HG02840 (cell line): ENCODE data around the gene BCAS3.

ENCODE experiments used
- ATAC-seq: cut with Tn5 transposase; IDR thresholded peaks from one replicate; pipeline ENCODE4 v1.9.1; 2021; ENCODE audit warnings: mild to moderate bottlenecking, moderate library complexity, moderate number of reproducible peaks; ENCODE audit not compliant: unreplicated experiment, low FRiP score

Gene BCAS3

GRCh38 chr17:61175298-61176142, 497.9 kb downstream of the BCAS3 start:
- no peak for ATAC-seq

DNA sequence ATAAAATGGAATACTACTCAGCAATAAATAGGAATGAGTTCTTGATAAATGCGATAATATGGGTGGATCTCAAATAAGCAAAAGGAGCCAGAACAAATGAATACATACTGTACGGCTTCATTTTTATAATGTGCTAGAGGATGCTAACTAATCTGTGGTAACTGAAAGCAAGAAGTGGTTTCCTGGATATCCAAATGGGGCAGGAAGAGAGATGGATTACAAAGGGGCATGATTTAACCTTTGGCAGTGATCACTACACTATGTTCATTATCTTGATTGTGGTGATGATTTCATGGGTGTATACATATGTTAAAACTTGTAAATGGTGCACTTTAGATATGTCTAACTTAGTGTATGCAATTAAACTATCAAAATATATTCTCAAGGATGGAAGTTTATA, 499.7 kb downstream of the BCAS3 start:
- ATAC-seq: no peak

GRCh38 chr17:61178284-61178683, 500.6 kb downstream of the BCAS3 start:
- no peak for ATAC-seq

- ATAC-seq: no peak
Observed at GRCh38 chr17:61179380-61179806, 501.7 kb downstream of the BCAS3 start.

DNA sequence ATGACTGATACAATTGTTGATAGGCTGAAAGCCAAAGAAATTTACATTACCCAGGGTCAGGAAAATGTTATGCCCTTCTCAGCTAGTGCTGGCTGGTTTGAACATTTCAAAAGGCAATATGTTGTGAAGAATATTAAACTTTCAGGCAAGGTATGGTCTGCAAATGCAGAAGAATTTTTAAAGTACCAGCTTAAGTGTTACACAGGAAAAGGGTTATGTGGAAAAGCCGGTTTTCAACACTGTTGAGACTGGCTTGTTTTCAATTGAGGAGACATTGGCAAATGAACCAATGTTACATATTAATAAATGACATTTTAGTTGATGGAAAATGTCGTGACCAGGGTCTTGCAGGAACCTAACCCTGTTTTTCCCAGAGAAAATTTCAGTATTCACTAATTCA, 506.1 kb downstream of the BCAS3 start:
- ATAC-seq: no peak

GRCh38 chr17:61185385-61185784, 507.7 kb downstream of the BCAS3 start:
- ATAC-seq: no peak

GRCh38 chr17:61187038-61187437, 509.4 kb downstream of the BCAS3 start:
- no peak for ATAC-seq

DNA sequence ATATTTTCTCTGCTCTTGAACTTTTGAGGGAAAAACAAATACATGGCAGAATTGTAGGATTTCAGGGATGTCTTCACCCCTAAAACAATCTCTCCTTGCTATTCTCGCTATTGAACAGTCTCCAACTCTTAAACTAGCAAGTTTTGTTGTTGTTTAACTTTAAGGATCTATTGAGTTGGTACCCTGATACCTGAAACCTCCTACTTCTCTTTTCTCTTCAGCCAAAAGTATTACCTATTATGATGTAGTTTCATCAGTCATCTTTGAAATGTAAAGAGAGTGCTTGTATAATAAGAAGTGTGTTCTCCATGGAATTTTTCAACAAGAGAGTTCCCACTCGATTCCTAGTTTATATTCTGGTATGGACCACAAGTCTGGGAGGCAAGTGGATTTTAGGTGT, 510.4 kb downstream of the BCAS3 start:
- no peak for ATAC-seq

- no peak for ATAC-seq
Observed at GRCh38 chr17:61189968-61190367, 512.3 kb downstream of the BCAS3 start.

DNA sequence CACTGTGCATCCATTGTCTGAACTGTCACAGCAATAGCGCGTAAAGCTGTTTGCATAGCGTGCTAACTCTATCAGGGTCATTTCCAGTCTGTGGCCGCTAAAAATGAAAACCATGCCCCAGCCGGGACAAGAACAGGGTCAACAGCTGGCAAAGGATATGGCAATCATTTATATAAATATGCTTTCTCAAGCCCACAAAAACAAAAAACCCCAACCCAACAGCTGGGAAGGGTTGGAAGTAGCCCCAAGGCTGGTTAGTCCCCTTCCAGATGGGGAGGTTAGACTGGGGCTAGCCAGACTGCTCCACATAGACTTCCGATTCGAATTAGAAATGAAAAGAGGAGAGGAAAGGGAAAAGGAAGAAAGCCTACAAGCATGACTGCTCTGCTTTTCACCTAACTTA, 518.7 kb downstream of the BCAS3 start:
- no peak for ATAC-seq

DNA sequence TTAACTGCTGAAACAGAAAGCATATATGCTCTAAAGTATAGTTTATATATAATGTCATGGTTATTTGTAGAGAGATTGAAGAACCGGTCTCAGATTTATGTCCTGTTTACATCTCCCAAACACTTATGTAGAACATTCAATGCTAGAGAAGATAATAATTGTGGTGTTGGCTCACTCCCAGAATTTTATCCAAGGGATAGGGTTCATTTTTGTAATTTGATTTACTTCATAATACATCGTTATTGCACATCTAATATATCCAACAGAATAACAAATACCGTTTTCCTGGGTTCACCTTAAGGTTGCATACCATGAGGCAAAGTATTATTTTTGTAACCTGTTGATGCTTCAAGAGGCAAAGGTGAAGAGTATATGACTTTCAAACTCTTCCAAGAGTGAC, 519.1 kb downstream of the BCAS3 start:
- no peak for ATAC-seq

DNA sequence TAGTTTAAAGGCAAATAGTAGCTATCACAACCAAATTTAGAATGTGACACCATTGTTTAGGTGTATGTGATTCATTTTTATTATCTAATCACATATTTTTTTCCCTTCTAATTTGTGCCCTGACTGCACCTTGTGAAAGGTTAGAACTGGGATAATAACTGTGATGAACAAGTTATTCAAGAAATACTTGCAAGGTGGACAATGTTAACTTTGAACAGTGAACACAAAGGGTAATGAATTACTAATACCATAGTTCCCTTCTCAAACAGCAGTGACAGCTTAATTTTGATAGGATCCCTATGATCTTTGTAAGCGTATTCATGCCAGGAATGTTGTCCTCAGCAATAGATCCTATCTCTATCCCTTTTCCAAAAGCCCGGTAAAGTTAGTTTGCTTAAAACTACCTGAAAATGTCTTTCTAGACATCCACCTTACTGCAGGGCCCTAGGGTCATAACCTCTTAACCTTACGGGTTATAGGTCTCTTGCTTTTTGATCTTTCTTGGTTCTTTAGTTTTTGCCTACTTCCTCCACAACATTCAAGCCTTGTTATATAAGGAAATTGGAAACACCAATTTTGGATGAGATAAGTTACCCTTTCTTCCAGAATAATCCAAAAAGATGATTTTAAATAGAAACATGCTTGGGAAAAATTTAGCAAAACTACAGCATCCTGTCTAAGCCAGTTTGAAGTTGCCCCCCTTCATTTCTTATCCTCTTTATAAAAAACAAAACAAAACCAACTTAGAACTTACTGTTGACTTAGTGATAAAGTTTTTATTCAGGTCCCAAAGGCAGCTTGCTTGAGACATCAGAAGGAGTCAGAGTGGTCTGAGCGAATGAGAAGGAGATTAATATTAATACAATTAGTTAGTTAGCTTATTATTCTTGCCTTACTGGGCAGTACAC, 522.0 kb downstream of the BCAS3 start:
- ATAC-seq: no peak

DNA sequence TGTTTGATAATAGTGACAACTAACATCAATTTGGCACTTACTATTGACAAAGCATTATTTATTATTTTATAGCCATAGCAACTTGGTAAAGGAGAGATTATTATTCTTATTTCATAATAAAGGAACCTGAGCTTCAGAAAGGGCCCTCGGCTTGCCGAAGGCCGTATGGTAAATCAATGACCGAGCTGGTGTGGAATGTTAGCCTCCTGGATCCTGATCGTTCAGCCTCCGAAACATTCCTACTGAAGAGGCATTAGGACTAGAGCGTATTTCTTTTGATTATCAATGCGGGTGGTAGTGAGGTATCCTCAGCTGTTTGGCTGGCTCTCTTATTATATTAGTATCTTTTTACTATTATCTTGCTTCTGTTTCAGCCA, 522.7 kb downstream of the BCAS3 start:
- ATAC-seq: no peak

DNA sequence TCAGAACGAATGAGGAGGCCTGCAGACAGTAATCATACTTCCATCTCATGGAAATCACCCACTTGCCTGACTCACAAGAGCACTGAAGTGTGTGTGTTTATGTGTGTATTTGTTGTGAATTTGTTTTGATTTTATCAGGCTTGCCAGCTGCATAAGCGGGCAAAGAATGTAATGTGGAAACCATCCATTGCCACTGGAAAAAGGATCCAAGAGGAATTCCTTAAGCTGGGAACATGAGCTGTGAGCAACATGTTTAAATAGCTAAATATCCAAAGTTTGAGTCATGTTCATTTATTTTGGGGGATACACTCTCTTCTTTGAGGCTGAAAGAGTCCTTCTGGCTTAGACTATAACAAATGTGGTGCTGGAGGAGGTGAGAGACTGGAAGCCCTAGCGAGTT, 523.6 kb downstream of the BCAS3 start:
- no peak for ATAC-seq

DNA sequence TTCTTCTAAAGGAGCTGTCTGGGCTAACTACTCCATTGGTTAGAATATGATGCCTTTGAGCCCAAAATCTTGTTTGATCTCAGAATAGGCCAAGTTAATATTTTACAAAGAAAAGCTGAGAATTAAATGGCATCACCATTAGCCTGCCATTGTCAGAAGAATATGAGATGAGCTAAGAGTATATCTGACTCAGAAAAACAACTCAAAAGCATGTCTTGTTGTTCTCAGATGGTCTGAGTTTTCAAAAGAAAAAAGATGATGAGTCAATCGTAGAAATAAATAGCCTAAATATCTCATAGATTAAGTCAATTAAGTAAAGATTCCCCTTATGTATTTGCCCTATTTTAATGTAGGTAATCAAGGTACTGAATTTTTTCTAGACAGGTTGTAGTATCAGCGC, 524.9 kb downstream of the BCAS3 start:
- ATAC-seq: no peak

DNA sequence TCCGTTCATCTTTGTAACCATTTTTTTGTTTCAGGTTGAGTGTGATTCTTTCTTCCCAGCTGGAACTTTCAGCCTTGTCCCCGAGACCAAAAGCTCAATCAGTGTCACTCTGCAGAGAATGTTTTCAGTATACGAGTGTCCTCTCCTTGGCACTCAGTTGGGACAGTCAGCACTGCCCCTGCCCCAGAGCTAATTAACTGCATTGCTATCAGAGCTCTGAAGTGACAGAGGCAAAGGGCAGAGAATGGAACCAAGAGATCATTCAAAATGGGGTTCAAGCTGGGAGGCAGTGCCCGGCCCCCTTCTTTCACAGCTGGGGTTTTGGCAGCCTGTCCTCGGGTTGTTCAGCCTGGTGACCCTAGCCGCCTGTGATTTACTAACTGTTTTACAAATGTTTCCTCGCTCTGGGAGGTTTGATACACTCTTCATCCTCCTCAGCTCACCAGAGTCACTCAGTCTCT, 526.0 kb downstream of the BCAS3 start:
- ATAC-seq: no peak

GRCh38 chr17:61204456-61204855, 526.8 kb downstream of the BCAS3 start:
- ATAC-seq: no peak

DNA sequence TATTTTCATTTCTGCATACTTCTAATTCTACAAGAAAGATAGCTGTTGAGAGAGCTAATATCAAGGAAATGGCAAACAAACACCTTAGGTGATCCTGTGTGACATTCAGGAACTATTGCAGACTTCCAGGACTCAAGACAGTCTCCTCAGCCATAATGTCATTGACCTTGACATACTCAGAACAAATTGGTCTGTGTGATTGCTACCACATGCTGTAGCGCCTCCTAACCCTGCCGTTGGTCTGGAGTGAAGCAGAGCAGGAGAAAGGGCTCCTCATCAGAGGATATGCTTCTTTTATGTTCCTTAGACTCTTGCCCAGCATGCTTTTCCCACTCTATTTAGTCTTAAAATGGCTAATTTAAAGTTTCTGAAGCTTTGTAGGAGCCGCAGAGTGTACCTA, 527.8 kb downstream of the BCAS3 start:
- no peak for ATAC-seq

GRCh38 chr17:61205931-61206330, 528.3 kb downstream of the BCAS3 start:
- ATAC-seq: no peak

GRCh38 chr17:61206922-61207321, 529.3 kb downstream of the BCAS3 start:
- no peak for ATAC-seq

DNA sequence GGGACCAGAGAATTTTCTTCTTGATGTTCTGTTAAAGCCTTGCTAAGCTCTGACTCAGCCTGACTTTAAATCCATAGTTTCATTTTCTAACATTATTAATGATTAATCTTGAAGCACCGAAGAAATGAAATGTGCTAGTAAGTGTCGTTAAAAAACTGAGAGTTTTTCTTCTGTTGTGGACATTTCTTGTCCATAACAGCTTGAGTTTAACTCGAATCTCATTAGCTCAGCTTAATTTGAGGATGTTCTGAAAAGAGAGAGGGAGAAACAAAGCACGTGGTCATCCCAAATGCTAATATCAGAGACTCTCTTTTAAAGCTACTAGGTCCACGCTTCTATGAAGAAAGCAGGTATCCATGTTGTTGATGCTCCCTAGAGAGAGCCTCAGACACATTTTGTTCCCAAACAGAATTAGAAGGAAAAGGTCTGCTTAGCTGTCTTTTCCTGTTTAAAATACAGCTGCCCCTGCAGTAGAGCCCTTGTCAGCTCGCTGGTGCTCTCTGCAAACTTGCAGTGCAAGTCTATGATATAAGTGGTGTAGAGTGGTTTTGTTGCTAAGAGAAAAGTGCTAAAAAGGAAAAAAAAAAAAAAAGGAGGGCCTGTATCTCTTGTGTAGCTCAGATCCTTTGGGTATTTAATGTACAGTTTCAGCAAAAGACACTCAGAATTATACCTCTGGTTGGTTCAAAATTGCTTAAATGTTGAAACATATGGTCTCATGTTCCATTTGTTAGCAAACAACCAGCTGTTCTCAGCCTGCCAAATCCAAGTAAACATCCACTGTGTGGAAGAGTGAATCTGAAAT, 530.9 kb downstream of the BCAS3 start:
- ATAC-seq: no peak
